Colonic mucosa (tissue), 4 donors: ENCODE data around the gene MSLN. TPM values are rescaled to one million over a fixed set of nuclear protein-coding genes. Genes with fewer than 3 reads are reported as not detected.
A peak's percentile ranks its signal among the peaks of the same experiment; 100 is the strongest.

Experiments used
- DNase-seq: peaks from one replicate; pipeline ENCODE4 v3.0.0-alpha.2; 2020
- H3K27ac ChIP-seq: fragments of 200-600 bp; one replicate; pipeline ENCODE4 v1.8.0; 2021
- H3K27me3 ChIP-seq: fragments of 200-600 bp; one replicate; pipeline ENCODE4 v1.8.0; 2021
- H3K36me3 ChIP-seq: fragments of 200-600 bp; one replicate; pipeline ENCODE4 v1.8.0; 2021
- H3K4me1 ChIP-seq: fragments of 200-600 bp; one replicate; pipeline ENCODE4 v1.8.0; 2021; ENCODE audit warnings: mild to moderate bottlenecking
- H3K4me3 ChIP-seq: fragments of 200-600 bp; one replicate; pipeline ENCODE4 v1.8.0; 2021
- H3K9ac ChIP-seq, 2 donors: one replicate each; pipeline ENCODE4 v1.7.0; 2013; ENCODE audit warnings: control low read depth in 2 of 2, low read depth in 2 of 2, low read length in 2 of 2
- H3K9me3 ChIP-seq: fragments of 200-600 bp; one replicate; pipeline ENCODE4 v1.8.0; 2021
- CTCF ChIP-seq: fragments of 200-600 bp; IDR thresholded peaks from one replicate; pipeline ENCODE4 v1.8.0; 2022; ENCODE audit warnings: antibody characterized with exemption, mild to moderate bottlenecking
- intact Hi-C: fragments of 100-400 bp; cut with DNase I; formaldehyde crosslinking; loops from one replicate; pipeline ENCODE4 v1.14.1; 2022
- total RNA-seq, 2 donors: library from RNA; stranded (reverse); fragmentation: NEBNext Ultra II Directional in 1 of 2; extraction: Animal tissue kit (Norgen Biotek cat#: 25700) in 1 of 2; gene quantifications; one replicate each; pipeline ENCODE4 v1.2.1, GENCODE V29; 2021
- donor health status: healthy.
- donor health status: DM: no; HTN: no; CAD: no.
- donor health status: DM: no; HTN: no; CAD: no.

Gene MSLN
- total RNA-seq, 2 donors from 2014 or later: 1.4 to 1.8 TPM

- H3K36me3 ChIP-seq: no peaks in the 10 kb centered on the region
- no peak overlapping the region for H3K27ac ChIP-seq
- H3K9me3 ChIP-seq: no peaks in the 10 kb centered on the region
- DNase-seq: no peak
- intact Hi-C loops: loop anchor here (5.0 kb wide), 1 partner anchor 343 kb away; no protein-coding TSS in a partner anchor
- H3K4me3 ChIP-seq: no peak overlapping the region
- peak overlapping the region in 1 of 2 donors; percentile 16 for H3K9ac ChIP-seq
- H3K4me1 ChIP-seq: peaks cover 21% of the 10 kb centered on the region
- H3K27me3 ChIP-seq: peaks cover 20% of the 10 kb centered on the region
- no peak for TF ChIP-seq CTCF
These were observed 46.5 kb upstream of the MSLN start for GRCh38 chr16:714079-714478.

GRCh38 chr16:714558-715476, 45.7 kb upstream of the MSLN start, which contains the start of gene METRN:
METRN (plus strand) TSS chr16:715118; CDS start chr16:715290, 172 bp downstream.
- peak; percentile 92 for DNase-seq
- Histone ChIP-seq H3K9me3 (no peaks in the 10 kb centered on the region), H3K27ac (no peak within 1 kb of the TSS), H3K27me3 (peaks cover 17% of the 10 kb centered on the region), H3K4me1 (peaks cover 26% of the 10 kb centered on the region), H3K9ac (peak within 1 kb of the TSS; percentile 19 to 51), H3K36me3 (no peaks in the 10 kb centered on the region), H3K4me3 (peak within 1 kb of the TSS; percentile 70)
- no peak for TF ChIP-seq CTCF
- intact Hi-C loops: loop anchor here (5.0 kb wide), 1 partner anchor 342 kb away; no protein-coding TSS in a partner anchor

- Histone ChIP-seq H3K27me3 (peaks cover 8% of the 10 kb centered on the region), H3K9ac (peak overlapping the region; percentile 19 to 51), H3K4me3 (peak overlapping the region; percentile 70), H3K36me3 (no peaks in the 10 kb centered on the region), H3K27ac (no peak overlapping the region), H3K9me3 (no peaks in the 10 kb centered on the region), H3K4me1 (peaks cover 31% of the 10 kb centered on the region)
- TF ChIP-seq CTCF: no peak
- no peak for DNase-seq
- intact Hi-C loops: no loop called here
These were observed 44.9 kb upstream of the MSLN start for GRCh38 chr16:715477-716199.

- Histone ChIP-seq H3K27ac (no peak overlapping the region), H3K27me3 (peaks cover 4% of the 10 kb centered on the region), H3K36me3 (no peaks in the 10 kb centered on the region), H3K4me3 (peak overlapping the region; percentile 70), H3K9ac (peak overlapping the region in 1 of 2 donors; percentile 20), H3K4me1 (peaks cover 31% of the 10 kb centered on the region), H3K9me3 (no peaks in the 10 kb centered on the region)
- no peak for TF ChIP-seq CTCF
- intact Hi-C loops: no loop called here
- no peak for DNase-seq
These were observed 44.4 kb upstream of the MSLN start for GRCh38 chr16:716200-716568.

- H3K9me3 ChIP-seq: no peaks in the 10 kb centered on the region
- H3K4me3 ChIP-seq: no peak overlapping the region
- no peak for DNase-seq
- no peak overlapping the region for H3K9ac ChIP-seq
- no peak overlapping the region for H3K27ac ChIP-seq
- TF ChIP-seq CTCF: no peak
- intact Hi-C loops: no loop called here
- no peaks in the 10 kb centered on the region for H3K27me3 ChIP-seq
- H3K36me3 ChIP-seq: no peaks in the 10 kb centered on the region
- peaks cover 31% of the 10 kb centered on the region for H3K4me1 ChIP-seq
These were observed 43.7 kb upstream of the MSLN start for GRCh38 chr16:716768-717325.
